ENCODE data around the gene SLAMF1. TPM values are rescaled to one million over a fixed set of nuclear protein-coding genes. Genes with fewer than 3 reads are reported as not detected.

Gene SLAMF1
- total and polyA plus RNA-seq, 9 of the 15 experiments (the other 6 are each of a cell fraction or from before 2014, with no cell fraction given) = 0.04 to 0.17 (median 0.11) TPM; not detected in 4

GRCh38 chr1:160607011-160607671, 39.7 kb downstream of the SLAMF1 start (continued):
- TF ChIP-seq DPF2 (IDR thresholded peaks at IDR 0.05) (0 out of 2 replicates have a peak, but pooled peaks have one; percentile 20), POLR2H (tag; IDR thresholded peaks at IDR 0.05; ENCODE audit: low read depth) (no peak), ZNF766 (CRISPR knock-in tag; conservative IDR thresholded peaks at IDR 0.05) (peak; percentile 86), CTBP1 (IDR thresholded peaks at IDR 0.05; ENCODE audit: borderline replicate concordance) (peak; percentile 70), TEAD4 (IDR thresholded peaks at IDR 0.05; ENCODE audit: low read length) (peak; percentile 47; the same call in 1 of the 2 replicates), TEAD4 (CRISPR knock-in tag; IDR thresholded peaks at IDR 0.05; ENCODE audit: borderline replicate concordance) (no peak), CBX5 (IDR thresholded peaks at IDR 0.05; ENCODE audit: borderline replicate concordance, low read depth) (peak; percentile 35; the same call in 1 of the 2 replicates), CTCF (IDR thresholded peaks at IDR 0.05 in 2 of 3, conservative IDR thresholded peaks at IDR 0.05 in 1 of 3; ENCODE audit: insufficient read depth in 2 of 3, low read depth in 1 of 3, low read length in 3 of 3) (peak; percentile 80 to 95 (median 84)), ZNF146 (CRISPR knock-in tag; IDR thresholded peaks at IDR 0.05; ENCODE audit: unreplicated experiment) (no peak), TCF3 (CRISPR knock-in tag; IDR thresholded peaks at IDR 0.05) (peak; percentile 25; the same call in 1 of the 2 replicates), KLF16 (IDR thresholded peaks at IDR 0.05) (0 out of 2 replicates have a peak, but pooled peaks have one; percentile 10), ETV6 (IDR thresholded peaks at IDR 0.05; ENCODE audit: borderline replicate concordance in 1 of 2, low read depth in 2 of 2, low read length in 1 of 2) (peak in 1 of 2 experiments; percentile 21; a peak in 1 of 4 replicates), ETV6 (CRISPR knock-in tag; IDR thresholded peaks at IDR 0.05; ENCODE audit: borderline replicate concordance) (no peak), RAD51 (IDR thresholded peaks at IDR 0.05; ENCODE audit: borderline replicate concordance, low read depth) (no peak), HMGN3 (IDR thresholded peaks at IDR 0.05; ENCODE audit: borderline replicate concordance, extremely low read depth, insufficient read length, low read depth, low read length) (no peak), ZNF655 (CRISPR knock-in tag; IDR thresholded peaks at IDR 0.05) (no peak), ZNF395 (CRISPR knock-in tag; IDR thresholded peaks at IDR 0.05) (peak; percentile 47; the same call in 1 of the 2 replicates), NFATC3 (IDR thresholded peaks at IDR 0.05) (no peak), MAFK (IDR thresholded peaks at IDR 0.05; ENCODE audit: low read length) (peak; percentile 26; the same call in 1 of the 2 replicates), HDAC2 (IDR thresholded peaks at IDR 0.05) (0 out of 2 replicates have a peak, but pooled peaks have one; percentile 27), ZEB2 (IDR thresholded peaks at IDR 0.05) (0 out of 2 replicates have a peak, but pooled peaks have one; percentile 43), ARID2 (IDR thresholded peaks at IDR 0.05) (peak; percentile 97)
